ENCODE data around the gene ADTRP.

Gene ADTRP

GRCh38 chr6:11722805-11723631 lies 55.6 kb downstream of the ADTRP start:
- no peak for DNase-seq (ENCODE audit: low spot score)

GRCh38 chr6:11722220-11722619 lies 56.4 kb downstream of the ADTRP start:
- no peak for DNase-seq (ENCODE audit: low spot score)

- no peak for DNase-seq (ENCODE audit: low spot score)
These were observed 60.1 kb downstream of the ADTRP start for GRCh38 chr6:11718463-11718862.

GRCh38 chr6:11718031-11718430 lies 60.6 kb downstream of the ADTRP start:
- no peak for DNase-seq (ENCODE audit: low spot score)

- no peak for DNase-seq (ENCODE audit: low spot score)
These were observed 63.8 kb downstream of the ADTRP start for GRCh38 chr6:11714798-11715285.

- DNase-seq (ENCODE audit: low spot score), result no peak
These were observed 64.3 kb downstream of the ADTRP start for GRCh38 chr6:11714116-11714797.

GRCh38 chr6:11712760-11713159 lies 65.8 kb downstream of the ADTRP start:
- DNase-seq (ENCODE audit: low spot score), result no peak

- DNase-seq (ENCODE audit: low spot score), result no peak
These were observed 66.5 kb downstream of the ADTRP start for GRCh38 chr6:11711984-11712711.

- DNase-seq (ENCODE audit: low spot score), result no peak
These were observed 67.3 kb downstream of the ADTRP start for GRCh38 chr6:11711003-11711983.

- no peak for DNase-seq (ENCODE audit: low spot score)
These were observed 68.3 kb downstream of the ADTRP start for GRCh38 chr6:11710311-11710761.

- DNase-seq (ENCODE audit: low spot score), result no peak
These were observed 72.4 kb downstream of the ADTRP start for GRCh38 chr6:11706171-11706570.

- no peak for DNase-seq (ENCODE audit: low spot score)
These were observed 73.1 kb downstream of the ADTRP start for GRCh38 chr6:11705483-11705882.

GRCh38 chr6:11705069-11705468 lies 73.5 kb downstream of the ADTRP start:
- no peak for DNase-seq (ENCODE audit: low spot score)

- no peak for DNase-seq (ENCODE audit: low spot score)
These were observed 74.9 kb downstream of the ADTRP start for GRCh38 chr6:11703725-11704124.

- DNase-seq (ENCODE audit: low spot score), result no peak
These were observed 76.0 kb downstream of the ADTRP start for GRCh38 chr6:11702500-11703130.

- no peak for DNase-seq (ENCODE audit: low spot score)
These were observed 76.5 kb downstream of the ADTRP start for GRCh38 chr6:11702089-11702488.

- DNase-seq (ENCODE audit: low spot score), result no peak
These were observed 77.0 kb downstream of the ADTRP start for GRCh38 chr6:11701573-11701972.

GRCh38 chr6:11700118-11700718 lies 78.4 kb downstream of the ADTRP start:
- peak; percentile 54 for DNase-seq (ENCODE audit: low spot score)

GRCh38 chr6:11699576-11699975 lies 79.0 kb downstream of the ADTRP start:
- DNase-seq (ENCODE audit: low spot score), result no peak
